NCI-H460 (cell line): ENCODE data around the gene VKORC1. TPM values are rescaled to one million over a fixed set of nuclear protein-coding genes. Genes with fewer than 3 reads are reported as not detected.
A peak's percentile ranks its signal among the peaks of the same experiment; 100 is the strongest.

ENCODE experiments used
- DNase-seq: peaks from one replicate; pipeline ENCODE4 v3.0.0-alpha.2; 2016; ENCODE audit warnings: low read depth; ENCODE audit errors: extremely low read depth
- total RNA-seq: library from RNA; depleted of rRNA; stranded (reverse); fragments of >200 nt; shearing (Covaris generic); gene quantifications from 2 replicates; pipeline ENCODE4 v1.2.3, GENCODE V29; 2014; rRNA removed

VKORC1 gene
- total RNA-seq, 1 experiment from 2014 or later, result 148 TPM

- DNase-seq, result no peak
These were observed 27.3 kb downstream of the VKORC1 start for GRCh38 chr16:31067342-31067741.

- DNase-seq, result peak; percentile 35
These were observed 29.6 kb downstream of the VKORC1 start for GRCh38 chr16:31064882-31065461.

DNA sequence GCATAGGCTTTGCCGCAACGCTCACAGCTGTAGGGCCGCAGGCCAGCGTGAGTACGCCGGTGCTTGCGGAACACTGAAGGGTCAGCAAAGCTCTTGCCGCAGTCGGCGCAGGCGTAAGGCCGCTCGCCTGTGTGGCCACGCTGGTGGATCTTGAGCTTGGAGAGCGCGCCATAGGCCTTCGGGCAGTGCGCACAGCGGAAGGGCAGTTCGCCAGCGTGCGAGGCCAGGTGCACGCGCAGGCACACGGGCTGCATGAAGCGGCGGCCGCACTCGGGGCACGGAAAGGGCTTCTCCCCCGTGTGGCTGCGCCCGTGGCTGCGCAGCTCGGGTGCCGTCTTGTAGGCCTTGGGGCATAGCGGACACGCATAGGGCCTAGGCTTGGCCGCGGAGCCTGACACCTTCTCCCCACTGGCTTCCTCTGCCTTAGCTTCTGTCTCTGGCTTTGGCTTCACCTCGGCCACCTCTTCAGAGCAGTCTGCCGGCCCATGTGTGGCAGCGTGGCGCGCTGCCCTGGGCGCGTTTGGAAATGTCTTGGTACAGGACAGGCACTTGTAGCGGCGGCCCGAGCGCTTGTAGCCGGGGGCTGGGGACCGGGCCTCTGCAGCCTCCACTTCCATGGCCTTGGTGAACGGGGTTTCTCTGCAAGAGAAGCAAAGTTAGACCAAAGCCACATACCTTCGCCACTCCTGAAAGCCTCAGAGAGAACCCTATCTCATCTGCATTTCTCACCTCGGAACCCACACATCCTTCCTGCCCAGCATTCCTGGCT, 30.6 kb downstream of the VKORC1 start:
- DNase-seq, result no peak

GRCh38 chr16:31063495-31063842, 31.1 kb downstream of the VKORC1 start:
- DNase-seq, result no peak

- DNase-seq, result no peak
These were observed 32.7 kb downstream of the VKORC1 start for GRCh38 chr16:31061813-31062440.

- no peak for DNase-seq
These were observed 33.3 kb downstream of the VKORC1 start for GRCh38 chr16:31061126-31061812.

- DNase-seq, result no peak
These were observed 39.0 kb downstream of the VKORC1 start for GRCh38 chr16:31055613-31056012.

GRCh38 chr16:31052114-31052513, 42.5 kb downstream of the VKORC1 start:
- DNase-seq, result peak; percentile 76

DNA sequence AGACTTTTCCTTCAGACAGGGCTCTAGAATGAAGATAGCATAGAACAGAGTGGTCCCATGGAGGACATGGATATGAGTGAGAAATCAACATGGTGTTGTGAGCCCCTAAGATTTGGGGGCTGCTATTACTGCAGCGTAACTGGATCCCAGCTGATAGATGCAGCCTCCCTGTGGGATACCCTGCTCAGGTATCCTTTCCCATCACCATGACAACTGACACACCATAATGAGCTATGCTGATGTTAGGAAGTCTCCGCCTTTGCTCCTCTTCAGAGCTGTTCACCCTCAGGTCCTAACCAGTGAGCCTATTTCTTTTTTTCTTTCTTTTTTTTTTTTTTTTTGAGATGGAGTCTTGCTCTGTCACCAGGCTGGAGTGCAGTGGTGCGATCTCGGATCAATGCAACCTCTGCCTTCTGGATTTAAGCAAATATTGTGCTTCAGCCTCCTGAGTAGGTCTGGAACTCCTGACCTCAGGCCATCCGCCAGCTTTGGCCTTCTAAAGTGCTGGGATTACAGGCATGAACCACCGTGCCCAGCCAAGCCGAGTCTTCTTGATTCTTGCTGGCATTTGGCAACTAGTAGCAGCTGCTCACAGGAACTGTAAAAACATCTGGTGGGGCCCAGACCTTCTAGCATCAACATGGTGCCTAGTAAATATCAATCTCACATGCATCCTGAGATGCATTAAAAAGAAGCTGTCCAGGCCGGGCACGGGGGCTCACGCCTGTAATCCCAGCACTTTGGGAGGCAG, 44.1 kb downstream of the VKORC1 start:
- no peak for DNase-seq

DNA sequence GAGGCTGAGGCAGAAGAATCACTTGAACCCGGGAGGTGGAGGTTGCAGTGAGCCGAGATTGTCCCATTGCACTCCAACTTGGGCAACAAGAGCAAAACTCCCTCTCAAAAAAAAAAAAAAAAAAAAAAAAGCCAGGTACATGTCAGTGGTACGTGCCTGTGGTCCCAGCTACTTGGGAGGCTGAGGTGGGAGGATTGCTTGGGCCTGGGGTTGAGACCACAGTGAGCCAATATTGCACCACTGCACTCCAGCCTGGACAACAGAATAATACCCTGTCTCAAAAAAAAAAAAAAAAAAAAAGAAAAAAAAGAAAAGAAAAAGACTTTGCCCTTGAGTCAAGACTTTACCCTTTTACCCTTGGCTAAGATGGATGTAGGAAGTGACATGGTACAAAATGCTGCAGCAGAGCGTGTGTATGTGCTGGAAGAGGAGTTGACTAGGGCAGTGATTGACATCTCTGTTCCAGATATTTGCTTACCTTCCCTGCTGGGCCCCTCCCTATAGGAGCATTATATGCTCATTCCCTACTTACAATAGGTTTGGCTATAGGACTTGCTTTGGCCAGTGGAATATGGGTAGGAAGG, 50.6 kb downstream of the VKORC1 start:
- DNase-seq, result no peak

- no peak for DNase-seq
These were observed 51.2 kb downstream of the VKORC1 start for GRCh38 chr16:31043352-31043751.

GRCh38 chr16:31042866-31043265, 51.7 kb downstream of the VKORC1 start:
- DNase-seq, result no peak

Other genes with a start within 250 kb of the VKORC1 start
- gene BCL7C, start 200.7 kb downstream of the VKORC1 start, total RNA-seq, result 34.1 and 45.1 TPM in 2 replicates
- gene CTF1, start 198.2 kb downstream of the VKORC1 start, total RNA-seq, result 0.59 and 0.92 TPM in 2 replicates
- gene FBXL19, start 171.2 kb downstream of the VKORC1 start, total RNA-seq, result 12.3 and 14.2 TPM in 2 replicates
- 20.1 and 21.9 TPM in 2 replicates for gene ORAI3, start 145.7 kb downstream of the VKORC1 start, total RNA-seq
- 5.0 and 6.8 TPM in 2 replicates for gene SETD1A, start 137.0 kb downstream of the VKORC1 start, total RNA-seq
- 16.0 and 17.0 TPM in 2 replicates for gene HSD3B7, start 109.6 kb downstream of the VKORC1 start, total RNA-seq
- 0.10 and 0.46 TPM in 2 replicates for gene STX1B, start 84.2 kb downstream of the VKORC1 start, total RNA-seq
- gene STX4, start 61.2 kb downstream of the VKORC1 start, total RNA-seq, result 19.1 and 25.1 TPM in 2 replicates
- 8.5 and 10.6 TPM in 2 replicates for gene ZNF668, start 20.6 kb downstream of the VKORC1 start, total RNA-seq
- 12.6 and 13.8 TPM in 2 replicates for gene ZNF646, start 20.4 kb downstream of the VKORC1 start, total RNA-seq
- 1.3 TPM in 2 replicates for gene PRSS53, start 5.9 kb downstream of the VKORC1 start, total RNA-seq
- 24.0 and 26.9 TPM in 2 replicates for gene BCKDK, start 13.6 kb upstream of the VKORC1 start, total RNA-seq
- gene KAT8, start 22.9 kb upstream of the VKORC1 start, total RNA-seq, result 33.2 and 45.2 TPM in 2 replicates
- not detected in 2 replicates for gene PRSS8, start 40.9 kb upstream of the VKORC1 start, total RNA-seq
- not detected in 2 replicates for gene PRSS36, start 55.3 kb upstream of the VKORC1 start, total RNA-seq
- 27.3 and 49.7 TPM in 2 replicates for gene FUS, start 85.3 kb upstream of the VKORC1 start, total RNA-seq
- gene PYCARD, start 108.0 kb upstream of the VKORC1 start, total RNA-seq, result not detected in 2 replicates
- gene TRIM72, start 119.3 kb upstream of the VKORC1 start, total RNA-seq, result under 0.01 TPM in 1 of 2 replicates, not detected in the other
- gene PYDC1, start 122.3 kb upstream of the VKORC1 start, total RNA-seq, result not detected in 2 replicates
- gene ITGAM, start 165.2 kb upstream of the VKORC1 start, total RNA-seq, result not detected in 2 replicates